H9 (cell line): ENCODE measurements around the gene NHERF2. TPM values are rescaled to one million over a fixed set of nuclear protein-coding genes. Genes with fewer than 3 reads are reported as not detected.

Source experiments
- DNase-seq: peaks from one replicate; pipeline ENCODE4 v3.0.0-alpha.2; 2017
- H2AFZ ChIP-seq: one replicate; pipeline ENCODE4 v1.6.1; 2013; ENCODE audit warnings: mild to moderate bottlenecking, low read length, control low read depth, moderate library complexity
- H2AK5ac ChIP-seq: 2 replicates; pipeline ENCODE4 v1.6.1; 2013; ENCODE audit warnings: low read length, control low read depth, mixed read lengths; ENCODE audit not compliant: insufficient read length
- H2BK120ac ChIP-seq: one replicate; pipeline ENCODE4 v1.6.1; 2013; ENCODE audit warnings: low read depth, mild to moderate bottlenecking, low read length, control low read depth, inconsistent platforms; ENCODE audit not compliant: poor library complexity, severe bottlenecking
- H2BK12ac ChIP-seq: 2 replicates; pipeline ENCODE4 v1.6.1; 2013; ENCODE audit warnings: low read length, control low read depth, mixed read lengths, low read depth; ENCODE audit not compliant: insufficient read length
- H2BK15ac ChIP-seq: 2 replicates; pipeline ENCODE4 v1.6.1; 2013; ENCODE audit warnings: low read depth, low read length, control low read depth
- H2BK20ac ChIP-seq: one replicate; pipeline ENCODE4 v1.6.1; 2013; ENCODE audit warnings: low read depth, mild to moderate bottlenecking, low read length, control low read depth, inconsistent platforms; ENCODE audit not compliant: poor library complexity, severe bottlenecking
- H2BK5ac ChIP-seq: 2 replicates; pipeline ENCODE4 v1.6.1; 2013; ENCODE audit warnings: low read length, control low read depth, mixed read lengths; ENCODE audit not compliant: insufficient read length
- H3K14ac ChIP-seq: 2 replicates; pipeline ENCODE4 v1.6.1; 2013; ENCODE audit warnings: low read length, control low read depth; ENCODE audit not compliant: insufficient read depth
- H3K18ac ChIP-seq: 2 replicates; pipeline ENCODE4 v1.6.1; 2013; ENCODE audit warnings: low read depth, mild to moderate bottlenecking, mixed read lengths, low read length, control low read depth; ENCODE audit not compliant: insufficient read length
- H3K23ac ChIP-seq: 2 replicates; pipeline ENCODE4 v1.6.1; 2013; ENCODE audit warnings: low read length, control low read depth, mixed read lengths, low read depth; ENCODE audit not compliant: insufficient read length
- H3K23me2 ChIP-seq: 2 replicates; pipeline ENCODE4 v1.6.1; 2013; ENCODE audit warnings: low read depth, mild to moderate bottlenecking, mixed read lengths, low read length, control low read depth; ENCODE audit not compliant: insufficient read length, poor library complexity, severe bottlenecking
- H3K27ac ChIP-seq: 2 replicates; pipeline ENCODE4 v1.5.1; 2013; ENCODE audit warnings: low read length, control low read depth, mixed read lengths, low read depth; ENCODE audit not compliant: insufficient read length
- H3K27me3 ChIP-seq: 2 replicates; pipeline ENCODE4 v1.6.1; 2013; ENCODE audit warnings: low read length, control low read depth, inconsistent platforms; ENCODE audit not compliant: insufficient read depth
- H3K4ac ChIP-seq: 2 replicates; pipeline ENCODE4 v1.6.1; 2013; ENCODE audit warnings: low read depth, mild to moderate bottlenecking, control low read depth, inconsistent platforms, low read length, moderate library complexity
- H3K4me1 ChIP-seq: 2 replicates; pipeline ENCODE4 v1.6.1; 2013; ENCODE audit warnings: low read length, control low read depth, inconsistent platforms; ENCODE audit not compliant: insufficient read depth
- H3K4me2 ChIP-seq: 2 replicates; pipeline ENCODE4 v1.6.1; 2013; ENCODE audit warnings: low read length, control low read depth, mixed read lengths; ENCODE audit not compliant: insufficient read length, insufficient read depth
- H3K56ac ChIP-seq: 2 replicates; pipeline ENCODE4 v1.6.1; 2013; ENCODE audit warnings: low read depth, mild to moderate bottlenecking, mixed read lengths, low read length, control low read depth; ENCODE audit not compliant: insufficient read length
- H3K79me1 ChIP-seq: 2 replicates; pipeline ENCODE4 v1.6.1; 2013; ENCODE audit warnings: low read depth, mild to moderate bottlenecking, moderate library complexity, low read length, control low read depth, inconsistent platforms; ENCODE audit not compliant: insufficient read depth, poor library complexity, severe bottlenecking
- H3K79me2 ChIP-seq: 2 replicates; pipeline ENCODE4 v1.6.1; 2013; ENCODE audit warnings: low read length, control low read depth, inconsistent platforms; ENCODE audit not compliant: insufficient read depth
- H3K9ac ChIP-seq: 2 replicates; pipeline ENCODE4 v1.6.1; 2013; ENCODE audit warnings: low read length, control low read depth, mixed read lengths; ENCODE audit not compliant: insufficient read length; ENCODE audit errors: extremely low read depth
- H3K9me3 ChIP-seq: one replicate; pipeline ENCODE4 v1.6.1; 2013; ENCODE audit warnings: low read depth, low read length, inconsistent platforms; ENCODE audit not compliant: control insufficient read depth
- H3T11ph ChIP-seq: one replicate; pipeline ENCODE4 v1.6.1; 2013; ENCODE audit warnings: mild to moderate bottlenecking, low read length, control low read depth, inconsistent platforms
- H4K20me1 ChIP-seq: one replicate; pipeline ENCODE4 v1.6.1; 2013; ENCODE audit not compliant: control insufficient read depth, insufficient read length, insufficient read depth
- H4K5ac ChIP-seq: 2 replicates; pipeline ENCODE4 v1.6.1; 2013; ENCODE audit warnings: low read depth, mild to moderate bottlenecking, mixed read lengths, low read length, control low read depth; ENCODE audit not compliant: insufficient read length
- H4K8ac ChIP-seq: replicated peaks from 2 replicates; pipeline ENCODE4 v1.6.1; 2013; ENCODE audit warnings: low read length, control low read depth, mixed read lengths, low read depth; ENCODE audit not compliant: insufficient read length
- H4K91ac ChIP-seq: 2 replicates; pipeline ENCODE4 v1.6.1; 2013; ENCODE audit warnings: low read depth, mild to moderate bottlenecking, moderate library complexity, mixed read lengths, low read length, control low read depth; ENCODE audit not compliant: insufficient read length
- H3K27ac Mint-ChIP-seq, 3 experiments: 2 replicates in 2 of 3; 3 replicates in 1 of 3; pipeline ENCODE4 v1.8.0; 2020 to 2021; ENCODE audit warnings: mixed read lengths in 3 of 3, mild to moderate bottlenecking in 1 of 3, moderate library complexity in 1 of 3
- H3K27me3 Mint-ChIP-seq: 2 replicates; pipeline ENCODE4 v1.8.0; 2021; ENCODE audit warnings: low read depth, mild to moderate bottlenecking, moderate library complexity, mixed read lengths
- H3K36me3 Mint-ChIP-seq, 3 experiments: 2 replicates in 2 of 3; 3 replicates in 1 of 3; pipeline ENCODE4 v1.8.0; 2020 to 2021; ENCODE audit warnings: low read depth in 3 of 3, mixed read lengths in 3 of 3; ENCODE audit not compliant: insufficient read depth in 1 of 3
- H3K4me1 Mint-ChIP-seq, 2 experiments: 2 replicates each; pipeline ENCODE4 v1.8.0; 2020; ENCODE audit warnings: mixed read lengths in 2 of 2
- H3K4me3 Mint-ChIP-seq, 2 experiments: 2 replicates in 1 of 2; 3 replicates in 1 of 2; pipeline ENCODE4 v1.8.0; 2020 to 2021; ENCODE audit warnings: mild to moderate bottlenecking in 2 of 2, mixed read lengths in 2 of 2, moderate library complexity in 1 of 2
- H3K9me3 Mint-ChIP-seq, 2 experiments: 2 replicates in 1 of 2; 3 replicates in 1 of 2; pipeline ENCODE4 v1.8.0; 2020; ENCODE audit warnings: mild to moderate bottlenecking in 2 of 2, mixed read lengths in 2 of 2, moderate library complexity in 1 of 2
- WGBS: extraction: QIAGEN DNeasy Blood & Tissue Kit; methylation state at CpG from one replicate; pipeline ENCODE4 v1.1.7; 2013; ENCODE audit warnings: missing lambda C conversion rate, low lambda C conversion rate, mixed read lengths; ENCODE audit not compliant: insufficient read length; ENCODE audit errors: extremely low coverage; 5-methylcytosine and 5-hydroxymethylcytosine counted together
- total RNA-seq: library from RNA; stranded (reverse); gene quantifications from 2 replicates; pipeline ENCODE4 v1.2.1, GENCODE V29; 2021
- TF ChIP-seq, protein P1 (sequence below): fragments of 200-600 bp; sonication (generic); conservative IDR thresholded peaks from 3 replicates; pipeline ENCODE4 v1.8.0; 2021; ENCODE audit warnings: antibody characterized with exemption, mild to moderate bottlenecking

Gene NHERF2
- total RNA-seq, 1 experiment from 2014 or later, result 15.3 TPM

DNA sequence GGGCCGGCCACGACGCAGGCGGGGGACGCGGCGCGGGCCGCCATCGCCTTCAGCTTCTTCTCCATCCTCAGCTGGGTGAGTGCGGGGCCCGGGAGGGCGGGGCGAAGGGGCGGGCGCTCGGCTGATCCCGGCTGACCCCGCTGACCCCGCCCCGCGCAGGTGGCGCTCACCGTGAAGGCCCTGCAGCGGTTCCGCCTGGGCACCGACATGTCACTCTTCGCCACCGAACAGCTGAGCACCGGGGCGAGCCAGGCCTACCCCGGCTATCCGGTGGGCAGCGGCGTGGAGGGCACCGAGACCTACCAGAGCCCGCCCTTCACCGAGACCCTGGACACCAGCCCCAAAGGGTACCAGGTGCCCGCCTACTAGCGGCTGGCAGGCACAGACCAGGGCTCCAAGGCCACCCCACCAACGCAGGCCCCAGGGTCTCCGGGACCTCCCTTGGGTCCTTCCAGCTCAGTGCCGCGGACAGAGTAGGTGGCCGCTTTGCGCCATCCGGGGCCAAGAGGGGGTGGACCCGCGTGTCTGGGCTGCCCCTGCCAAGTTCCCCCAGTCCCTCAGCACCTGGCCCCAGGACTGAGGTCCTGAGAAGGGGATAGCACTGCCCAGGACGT is 33.9 kb upstream of the NHERF2 start:
- Histone ChIP-seq H3K9me3 (no peaks in the 10 kb centered on the region), H3K79me1 (no peaks in the 10 kb centered on the region), H4K5ac (no peak overlapping the region), H3K4me2 (peak overlapping the region; percentile 35), H3K4ac (no peak overlapping the region; the same call in 1 of the 2 replicates), H3K23me2 (peaks cover 18% of the 10 kb centered on the region), H2AK5ac (no peak overlapping the region), H3K9ac (no peak overlapping the region), H3K79me2 (no peaks in the 10 kb centered on the region), H4K91ac (no peak overlapping the region), H4K8ac (no peak overlapping the region), H3T11ph (no peak overlapping the region), H2BK120ac (no peak overlapping the region), H3K27ac (no peak overlapping the region), H3K23ac (no peak overlapping the region), H2BK15ac (no peak overlapping the region), H3K18ac (peak overlapping the region; percentile 85), H2BK5ac (no peak overlapping the region), H3K14ac (peak overlapping the region; percentile 82), H4K20me1 (no peaks in the 10 kb centered on the region), H3K56ac (no peak overlapping the region), H2AFZ (no peak overlapping the region), H3K27me3 (peaks cover 15% of the 10 kb centered on the region; the same call in 1 of the 2 replicates), H2BK12ac (no peak overlapping the region), H3K4me1 (no peaks in the 10 kb centered on the region; the same call in 1 of the 2 replicates), H2BK20ac (no peak overlapping the region)
- peak; percentile 83 for DNase-seq
- WGBS, result no CpG with 5 or more reads among the region's 50 CpGs
- Mint-ChIP-seq H3K4me1 (peaks cover 16 to 20% of the 10 kb centered on the region in 2 experiments), H3K27ac (no peak overlapping the region), H3K27me3 (peaks cover 39% of the 10 kb centered on the region), H3K36me3 (peaks cover 0 to 8% (median 7%) of the 10 kb centered on the region in 3 experiments; a peak in 4 of 7 replicates), H3K4me3 (peak overlapping the region in 1 of 2 experiments; percentile 68; a peak in 3 of 5 replicates), H3K9me3 (no peaks in the 10 kb centered on the region; a peak in 1 of 5 replicates)
- TF ChIP-seq, protein P1, sequence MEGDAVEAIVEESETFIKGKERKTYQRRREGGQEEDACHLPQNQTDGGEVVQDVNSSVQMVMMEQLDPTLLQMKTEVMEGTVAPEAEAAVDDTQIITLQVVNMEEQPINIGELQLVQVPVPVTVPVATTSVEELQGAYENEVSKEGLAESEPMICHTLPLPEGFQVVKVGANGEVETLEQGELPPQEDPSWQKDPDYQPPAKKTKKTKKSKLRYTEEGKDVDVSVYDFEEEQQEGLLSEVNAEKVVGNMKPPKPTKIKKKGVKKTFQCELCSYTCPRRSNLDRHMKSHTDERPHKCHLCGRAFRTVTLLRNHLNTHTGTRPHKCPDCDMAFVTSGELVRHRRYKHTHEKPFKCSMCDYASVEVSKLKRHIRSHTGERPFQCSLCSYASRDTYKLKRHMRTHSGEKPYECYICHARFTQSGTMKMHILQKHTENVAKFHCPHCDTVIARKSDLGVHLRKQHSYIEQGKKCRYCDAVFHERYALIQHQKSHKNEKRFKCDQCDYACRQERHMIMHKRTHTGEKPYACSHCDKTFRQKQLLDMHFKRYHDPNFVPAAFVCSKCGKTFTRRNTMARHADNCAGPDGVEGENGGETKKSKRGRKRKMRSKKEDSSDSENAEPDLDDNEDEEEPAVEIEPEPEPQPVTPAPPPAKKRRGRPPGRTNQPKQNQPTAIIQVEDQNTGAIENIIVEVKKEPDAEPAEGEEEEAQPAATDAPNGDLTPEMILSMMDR, result no peak
